ENCODE results near the gene GPR161.

The GPR161 gene

DNA sequence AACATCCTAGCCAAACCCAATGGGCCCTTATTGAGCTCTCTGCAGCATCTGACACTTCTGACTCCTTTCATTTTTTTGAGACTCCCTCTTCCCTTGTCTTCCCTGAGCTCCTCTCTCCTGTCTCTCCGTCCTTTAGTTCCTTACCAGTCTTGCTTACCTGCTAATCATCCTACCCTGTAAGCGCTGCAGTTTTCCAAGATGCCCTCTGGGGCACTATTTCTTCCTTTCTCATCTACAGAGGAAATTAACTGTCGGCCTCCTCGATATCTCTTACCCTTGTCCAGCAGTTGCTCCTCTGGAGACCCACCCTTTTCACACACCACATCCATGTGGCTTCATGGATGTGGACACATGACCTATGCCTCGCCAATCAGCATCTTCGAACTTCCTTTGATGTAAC is 6.8 kb downstream of the GPR161 start:
- no peak for TF ChIP-seq CTCF (conservative IDR thresholded peaks at IDR 0.05; ENCODE audit: control insufficient read depth, insufficient read depth, low read depth, low read length)
- DNase-seq (ENCODE audit: low read depth) = no peak
- H3K4me3 ChIP-seq (ENCODE audit: control insufficient read depth, low read depth, low read length) = no peak overlapping the region

GRCh38 chr1:168127503-168127902 is 9.2 kb downstream of the GPR161 start:
- no peak overlapping the region for H3K4me3 ChIP-seq (ENCODE audit: control insufficient read depth, low read depth, low read length)
- DNase-seq (ENCODE audit: low read depth) = no peak
- no peak for TF ChIP-seq CTCF (conservative IDR thresholded peaks at IDR 0.05; ENCODE audit: control insufficient read depth, insufficient read depth, low read depth, low read length)

DNA sequence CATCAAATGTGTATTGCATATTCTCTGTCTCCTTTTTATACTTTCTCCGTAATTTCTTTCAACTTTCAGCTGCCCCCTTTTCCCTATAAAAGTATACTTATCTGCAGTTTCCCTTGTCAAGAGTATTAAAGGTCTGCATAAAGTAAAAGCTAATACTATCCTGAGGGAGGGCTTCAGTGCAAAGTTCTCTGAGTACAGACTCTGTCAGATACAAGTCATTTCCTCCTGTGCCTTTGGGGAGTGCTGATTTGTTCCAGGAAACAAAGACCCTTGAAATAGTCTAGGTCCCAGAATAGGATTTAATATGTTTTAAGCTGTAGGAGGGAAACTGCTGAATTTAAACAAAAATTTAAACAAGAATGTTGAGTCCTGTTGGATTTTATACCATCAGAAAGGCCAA is 11.7 kb downstream of the GPR161 start:
- no peak overlapping the region for H3K4me3 ChIP-seq (ENCODE audit: control insufficient read depth, low read depth, low read length)
- TF ChIP-seq CTCF (conservative IDR thresholded peaks at IDR 0.05; ENCODE audit: control insufficient read depth, insufficient read depth, low read depth, low read length) = no peak
- no peak for DNase-seq (ENCODE audit: low read depth)

DNA sequence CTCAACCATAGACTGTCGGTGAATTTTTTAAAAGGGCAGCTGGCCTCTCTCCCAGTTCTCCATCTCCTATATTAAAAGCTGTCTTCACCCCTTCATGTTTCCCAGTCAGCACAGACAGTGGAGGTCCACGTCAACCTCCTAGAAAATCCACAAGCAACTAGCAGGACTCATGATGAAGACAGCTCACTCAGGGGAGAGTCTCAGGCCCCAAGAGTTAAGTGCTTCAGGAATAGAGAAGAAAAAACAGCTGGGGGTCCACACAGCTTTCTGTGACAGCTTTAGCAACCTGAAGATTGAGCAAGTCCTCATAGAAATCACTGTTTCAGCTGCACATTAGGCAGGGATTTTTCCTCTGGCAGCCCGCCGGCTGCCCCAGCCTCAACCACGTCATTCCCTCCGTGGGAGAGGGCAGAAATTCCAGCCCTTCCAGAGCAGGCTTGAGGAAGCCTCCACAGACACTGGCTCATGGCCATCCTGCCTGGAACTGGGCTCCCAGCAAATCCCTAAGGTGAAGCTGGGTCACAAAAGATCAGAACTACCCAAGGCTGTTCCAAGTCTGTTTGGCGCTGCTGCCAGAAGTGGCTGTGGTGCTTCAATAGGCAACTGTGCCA is 15.2 kb downstream of the GPR161 start:
- TF ChIP-seq CTCF (conservative IDR thresholded peaks at IDR 0.05; ENCODE audit: control insufficient read depth, insufficient read depth, low read depth, low read length) = no peak
- H3K4me3 ChIP-seq (ENCODE audit: control insufficient read depth, low read depth, low read length) = no peak overlapping the region
- DNase-seq (ENCODE audit: low read depth) = peak; percentile 93

DNA sequence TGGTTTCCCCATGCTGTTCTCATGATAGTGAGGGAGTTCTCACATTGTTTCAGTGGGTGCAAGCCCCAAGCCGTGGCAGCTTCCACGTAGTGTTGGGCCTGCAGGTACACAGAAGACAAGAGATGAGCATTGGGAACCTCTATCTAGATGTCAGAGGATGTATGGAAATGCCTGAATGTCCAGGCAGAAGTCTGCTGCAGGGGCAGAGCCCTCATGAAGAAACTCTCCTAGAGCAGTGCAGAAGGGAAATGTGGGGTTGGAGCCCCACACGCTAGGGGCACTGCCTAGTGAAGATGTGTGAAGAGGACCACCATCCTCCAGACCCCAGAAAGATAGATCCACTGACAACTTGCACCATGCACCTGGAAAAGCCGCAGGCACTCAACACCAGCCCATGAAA is 17.0 kb downstream of the GPR161 start:
- TF ChIP-seq CTCF (conservative IDR thresholded peaks at IDR 0.05; ENCODE audit: control insufficient read depth, insufficient read depth, low read depth, low read length) = no peak
- no peak overlapping the region for H3K4me3 ChIP-seq (ENCODE audit: control insufficient read depth, low read depth, low read length)
- DNase-seq (ENCODE audit: low read depth) = no peak

- no peak for TF ChIP-seq CTCF (conservative IDR thresholded peaks at IDR 0.05; ENCODE audit: control insufficient read depth, insufficient read depth, low read depth, low read length)
- no peak for DNase-seq (ENCODE audit: low read depth)
- no peak overlapping the region for H3K4me3 ChIP-seq (ENCODE audit: control insufficient read depth, low read depth, low read length)
Observed at GRCh38 chr1:168116327-168116799, 20.4 kb downstream of the GPR161 start.

- no peak for TF ChIP-seq CTCF (conservative IDR thresholded peaks at IDR 0.05; ENCODE audit: control insufficient read depth, insufficient read depth, low read depth, low read length)
- DNase-seq (ENCODE audit: low read depth) = no peak
- no peak overlapping the region for H3K4me3 ChIP-seq (ENCODE audit: control insufficient read depth, low read depth, low read length)
Observed at GRCh38 chr1:168114845-168115244, 21.9 kb downstream of the GPR161 start.

All from fibroblast of mammary gland (primary cell).